ENCODE results near the gene MADD.

MADD gene

DNA sequence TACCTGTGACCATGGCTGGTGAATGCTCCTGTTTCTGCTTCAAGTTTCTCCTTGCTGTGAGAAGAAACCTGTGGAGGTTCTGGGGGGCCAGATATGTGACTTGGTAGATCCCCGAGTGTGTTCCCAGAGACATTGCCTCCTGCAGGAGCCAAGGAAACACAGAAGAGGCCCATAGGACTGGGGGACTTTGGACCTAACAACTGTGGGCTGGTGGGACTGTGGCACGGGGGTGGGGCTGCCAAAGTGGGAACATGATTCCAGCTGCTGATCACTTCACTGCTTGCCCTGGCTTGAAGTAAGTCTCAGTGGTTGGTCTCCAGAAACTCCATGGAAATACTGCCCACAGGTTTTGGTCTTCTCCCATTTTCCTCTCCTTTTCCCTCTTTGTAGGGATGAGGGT, 16.3 kb upstream of the MADD start:
- no peak for FAIRE-seq

- no peak for FAIRE-seq
Measured at GRCh38 chr11:47254386-47254785, 15.5 kb upstream of the MADD start.

DNA sequence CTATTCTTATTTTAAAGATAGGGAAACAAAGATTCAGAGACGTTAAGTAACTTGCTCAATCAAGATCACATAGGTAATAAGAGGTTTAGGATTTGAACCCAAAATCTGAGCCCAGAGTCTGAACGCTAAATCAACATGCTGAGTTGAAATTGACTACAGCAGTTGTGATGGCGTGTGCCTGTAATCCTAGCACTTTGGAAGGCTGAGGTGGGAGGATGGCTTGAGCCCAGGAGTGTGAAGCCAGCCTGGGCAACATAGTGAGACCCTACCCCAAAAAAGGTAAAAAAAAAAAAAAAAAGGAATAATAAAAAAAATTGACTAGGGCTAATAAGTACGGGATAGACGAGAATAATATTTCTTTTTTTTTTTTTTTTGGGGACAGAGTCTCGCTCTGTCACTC, 13.6 kb upstream of the MADD start:
- no peak for FAIRE-seq

DNA sequence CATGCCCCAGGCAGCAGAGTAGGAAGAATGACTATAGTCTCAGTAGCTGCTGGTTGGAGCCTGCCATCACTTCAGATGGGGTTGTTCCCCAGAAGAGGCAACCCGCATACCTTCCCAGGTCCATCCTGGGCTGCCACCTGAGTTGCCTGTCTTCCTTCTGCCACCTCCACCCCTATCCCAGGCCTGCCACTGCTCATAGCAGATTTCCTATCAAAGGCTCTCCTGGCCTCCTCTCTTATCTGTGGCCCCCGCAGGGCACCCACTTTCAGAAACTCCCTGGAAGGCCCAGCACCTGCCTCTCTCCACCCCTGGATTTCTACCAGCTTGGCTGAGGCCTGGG, 12.8 kb upstream of the MADD start:
- FAIRE-seq: no peak

DNA sequence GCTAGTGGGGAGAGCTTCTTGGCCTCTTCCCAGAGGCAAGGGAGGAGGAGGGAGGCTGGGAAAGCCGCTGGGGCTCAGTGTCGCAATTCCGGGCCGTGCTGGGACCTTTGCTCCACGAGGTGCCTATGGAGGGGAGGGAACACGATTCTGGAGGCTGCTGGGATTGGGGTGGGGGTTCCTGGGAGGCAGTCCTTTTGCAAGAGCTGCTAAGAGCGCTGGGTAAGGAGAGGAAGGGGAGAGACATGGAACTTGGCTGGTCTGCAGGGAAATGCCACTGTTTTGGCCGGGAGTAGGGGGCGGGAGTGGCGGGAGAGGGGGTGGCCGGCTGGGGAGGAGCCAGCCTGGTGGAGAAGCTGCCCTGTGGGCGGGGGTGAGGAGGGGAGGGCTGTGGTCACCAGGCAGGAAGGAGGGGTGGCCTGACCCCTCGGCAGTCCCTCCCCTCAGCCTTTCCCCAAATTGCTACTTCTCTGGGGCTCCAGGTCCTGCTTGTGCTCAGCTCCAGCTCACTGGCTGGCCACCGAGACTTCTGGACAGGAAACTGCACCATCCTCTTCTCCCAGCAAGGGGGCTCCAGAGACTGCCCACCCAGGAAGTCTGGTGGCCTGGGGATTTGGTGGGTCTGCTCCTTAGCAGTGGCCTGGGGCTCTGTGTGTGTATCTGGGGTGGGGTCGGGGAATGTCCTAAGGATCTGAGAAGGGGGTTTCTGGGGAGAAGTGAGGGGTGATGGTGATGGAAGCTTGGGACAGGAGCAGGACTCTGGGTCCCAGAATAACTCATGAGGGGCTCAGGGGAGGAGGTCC, 12.2 kb upstream of the MADD start, which contains the start of gene NR1H3:
TSS of gene NR1H3 (plus strand) at position 480 of the 800 bp plus-strand sequence. CDS start 1,221 bp downstream, outside the sequence.
- no peak for FAIRE-seq

GRCh38 chr11:47258317-47258902, 11.5 kb upstream of the MADD start:
- no peak for FAIRE-seq

DNA sequence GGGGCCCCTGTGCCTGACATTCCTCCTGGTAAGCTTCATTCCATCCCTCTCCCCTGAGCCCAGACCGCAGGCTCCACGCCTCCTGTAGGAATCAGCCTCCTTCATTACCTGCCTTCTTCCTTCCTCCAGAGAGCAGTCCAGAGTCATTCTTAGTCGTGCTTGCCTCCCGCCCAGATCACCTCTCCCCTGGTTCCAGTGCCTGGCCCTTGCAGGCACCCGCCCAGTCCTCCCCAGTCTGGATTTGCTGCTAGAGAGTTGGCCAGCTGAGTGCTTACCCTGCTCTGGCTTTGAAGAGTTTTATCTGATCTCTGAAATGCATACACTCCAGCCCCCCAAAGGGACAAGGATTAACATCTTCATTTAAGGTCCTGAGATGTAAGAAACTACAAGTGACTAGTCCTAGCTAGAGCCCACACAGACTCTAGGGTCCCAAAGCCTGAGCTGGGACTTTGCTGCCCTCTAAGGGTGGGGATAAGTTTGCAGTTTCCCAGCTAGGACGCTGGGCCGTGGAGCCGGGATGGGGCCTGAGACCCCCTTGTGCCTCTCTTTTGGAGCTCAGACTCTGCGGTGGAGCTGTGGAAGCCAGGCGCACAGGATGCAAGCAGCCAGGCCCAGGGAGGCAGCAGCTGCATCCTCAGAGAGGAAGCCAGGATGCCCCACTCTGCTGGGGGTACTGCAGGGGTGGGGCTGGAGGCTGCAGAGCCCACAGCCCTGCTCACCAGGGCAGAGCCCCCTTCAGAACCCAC, 10.5 kb upstream of the MADD start:
- FAIRE-seq: no peak

GRCh38 chr11:47260366-47260765, 9.6 kb upstream of the MADD start:
- FAIRE-seq: no peak

DNA sequence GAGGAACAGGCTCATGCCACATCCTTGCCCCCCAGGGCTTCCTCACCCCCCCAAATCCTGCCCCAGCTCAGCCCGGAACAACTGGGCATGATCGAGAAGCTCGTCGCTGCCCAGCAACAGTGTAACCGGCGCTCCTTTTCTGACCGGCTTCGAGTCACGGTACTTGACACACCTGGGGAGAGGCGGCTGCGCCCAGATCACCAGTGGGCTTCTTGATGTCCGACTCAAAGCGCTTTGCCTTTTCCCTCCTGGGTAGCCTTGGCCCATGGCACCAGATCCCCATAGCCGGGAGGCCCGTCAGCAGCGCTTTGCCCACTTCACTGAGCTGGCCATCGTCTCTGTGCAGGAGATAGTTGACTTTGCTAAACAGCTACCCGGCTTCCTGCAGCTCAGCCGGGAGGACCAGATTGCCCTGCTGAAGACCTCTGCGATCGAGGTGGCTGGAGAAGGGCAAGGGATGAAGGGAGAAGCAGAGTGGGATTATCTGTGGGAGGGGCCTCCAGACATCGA, 8.6 kb upstream of the MADD start:
- FAIRE-seq: no peak

DNA sequence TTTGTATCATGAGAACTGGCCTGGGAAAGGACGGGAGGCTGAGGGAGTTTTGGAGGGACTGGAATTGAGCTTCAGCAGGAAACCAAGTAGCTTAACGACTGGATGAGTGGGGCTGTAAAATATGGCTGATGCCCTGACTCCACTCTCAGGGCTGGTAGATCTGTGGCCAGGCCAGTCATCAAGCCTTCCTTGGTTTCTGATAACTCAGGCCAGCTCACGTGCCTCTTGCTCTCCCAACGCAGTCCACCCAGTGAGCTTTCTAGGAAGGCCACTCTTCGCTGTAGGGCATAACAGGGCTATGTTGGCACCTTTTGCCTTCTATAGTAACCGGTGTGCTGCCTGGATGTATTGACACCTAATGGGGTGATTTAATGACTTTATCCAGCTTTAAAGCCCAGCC, 5.8 kb upstream of the MADD start:
- FAIRE-seq: no peak

GRCh38 chr11:47264521-47264920, 5.4 kb upstream of the MADD start:
- no peak for FAIRE-seq

- no peak for FAIRE-seq
Measured at GRCh38 chr11:47267876-47268275, 2.1 kb upstream of the MADD start.

- no peak for FAIRE-seq
Measured at GRCh38 chr11:47268448-47269001, 1.4 kb upstream of the MADD start.

DNA sequence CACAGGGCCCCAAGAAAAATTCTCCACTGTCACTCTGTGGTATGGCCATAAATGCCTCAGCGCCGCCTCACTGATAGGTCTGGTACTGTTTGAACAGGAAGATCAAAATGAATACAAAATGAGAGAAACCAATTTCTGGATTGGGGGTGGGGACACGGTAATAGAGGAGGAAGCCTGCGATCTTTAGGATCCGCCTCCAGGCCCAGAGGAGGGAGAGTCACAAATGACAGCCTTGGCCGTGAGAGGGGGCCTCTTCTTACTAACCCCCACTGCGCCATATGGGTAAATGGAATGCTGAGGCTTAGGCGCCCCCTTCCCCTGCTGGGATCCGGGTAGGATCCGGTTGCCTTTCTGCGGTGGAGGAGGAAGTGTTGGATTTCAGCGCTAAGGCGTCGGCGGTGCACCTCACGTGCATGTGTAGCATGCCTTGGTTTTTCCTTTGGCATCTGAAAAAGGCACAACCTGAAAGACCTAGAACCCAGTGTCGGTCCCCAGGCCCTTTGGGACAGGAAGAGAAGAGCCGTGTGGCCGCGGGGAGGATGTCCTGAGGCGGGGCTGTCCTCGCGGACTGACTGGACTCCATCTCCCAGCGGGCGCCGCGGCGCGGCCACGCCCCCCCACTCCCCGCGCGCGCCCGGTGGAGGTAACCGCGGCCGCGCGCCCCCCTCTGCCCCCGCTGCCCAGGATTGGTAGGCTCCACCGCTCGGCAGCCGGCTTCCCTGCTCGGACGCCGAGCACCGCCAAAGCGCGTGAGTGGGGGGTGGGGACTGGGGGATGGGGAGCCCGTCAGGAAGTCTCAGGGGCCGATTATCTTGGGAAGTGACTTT, 718 bp upstream of the MADD start:
- no peak for FAIRE-seq

GRCh38 chr11:47270331-47271271, 668 bp downstream of the MADD start:
- no peak for FAIRE-seq

DNA sequence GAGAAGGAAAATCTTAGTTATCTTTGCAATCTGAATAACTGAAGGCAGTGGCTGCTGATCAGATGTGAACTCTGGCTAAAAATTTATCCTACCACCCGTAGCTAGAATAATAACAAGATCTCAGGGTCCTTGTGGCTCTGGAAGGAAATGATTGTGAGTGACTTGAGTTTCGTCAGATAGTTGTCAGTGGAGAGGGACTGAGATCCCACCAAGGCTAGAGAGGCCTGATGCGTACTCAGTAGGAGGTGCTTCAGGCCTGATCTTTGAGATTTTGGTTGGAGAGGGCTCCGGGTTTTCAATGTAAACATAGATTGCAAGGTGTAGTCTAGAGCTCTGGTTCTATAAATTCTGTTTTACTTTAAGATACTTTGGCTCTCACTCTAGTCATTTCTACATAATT, 1.4 kb downstream of the MADD start:
- no peak for FAIRE-seq

- FAIRE-seq: no peak
Measured at GRCh38 chr11:47271961-47272661, 2.2 kb downstream of the MADD start.

- no peak for FAIRE-seq
Measured at GRCh38 chr11:47272706-47273105, 2.8 kb downstream of the MADD start.

- no peak for FAIRE-seq
Measured at GRCh38 chr11:47274495-47275235, 4.7 kb downstream of the MADD start.

DNA sequence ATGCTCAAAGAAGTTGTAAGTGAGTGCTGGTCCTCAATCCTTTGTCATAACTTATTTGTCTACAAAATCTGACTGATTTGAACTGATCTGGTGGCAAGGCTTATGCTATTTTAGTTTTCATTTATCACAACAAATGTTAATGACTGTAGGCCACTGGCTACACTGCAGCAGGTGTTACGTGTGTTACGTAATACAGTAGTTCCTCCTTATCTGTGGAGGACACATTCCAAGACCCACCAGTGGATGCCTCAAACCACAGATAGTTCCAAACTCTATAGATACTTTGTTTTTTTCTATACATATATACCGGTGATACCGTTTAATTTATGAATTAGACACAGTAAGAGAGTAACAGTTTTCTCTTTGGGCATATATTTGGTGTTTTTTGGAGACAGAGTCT, 7.0 kb downstream of the MADD start:
- FAIRE-seq: no peak
